ENCODE results near the gene RUBCNL.

DNA sequence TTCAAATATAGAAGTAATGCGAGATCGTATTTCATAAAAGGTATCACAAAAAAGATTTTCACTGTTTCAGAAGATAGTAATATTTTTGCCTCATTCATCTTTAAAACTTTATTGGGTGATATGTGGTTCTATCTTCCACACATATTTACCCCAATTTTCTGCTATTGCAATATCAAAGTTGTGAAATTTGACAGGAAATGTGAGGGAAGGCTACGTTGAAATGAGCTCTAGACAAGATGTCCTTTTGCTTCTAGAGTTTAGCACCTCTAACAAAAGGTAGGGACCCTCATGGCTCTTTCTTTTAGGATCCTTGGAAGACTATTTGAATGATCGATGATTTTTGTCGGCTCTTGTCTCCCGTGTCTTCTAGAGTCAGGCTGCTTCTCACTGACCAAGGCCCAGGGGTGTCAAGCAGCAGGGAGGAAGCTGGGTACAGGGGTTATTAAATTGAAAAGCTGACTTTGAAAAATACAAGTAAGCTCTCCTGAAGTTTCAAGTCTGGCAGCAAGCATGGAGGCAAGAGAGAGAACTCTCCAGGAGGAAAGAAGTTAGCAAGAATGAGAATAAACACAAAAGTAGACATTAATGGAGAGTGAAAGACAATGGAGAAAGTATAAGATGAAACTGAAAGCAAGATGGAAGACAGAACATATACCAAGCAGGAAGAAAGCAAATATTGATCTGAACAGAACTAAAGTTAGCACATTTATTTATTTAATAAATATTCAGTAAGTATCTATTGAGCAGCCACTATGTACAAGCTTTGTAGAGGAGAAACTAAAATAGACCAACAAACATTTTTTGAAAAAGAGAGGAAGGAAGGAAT lies 73.4 kb downstream of the RUBCNL start:
- TF ChIP-seq FOXJ3 (CRISPR knock-in tag; IDR thresholded peaks at IDR 0.05) (no peak), POLR2AphosphoS5 (IDR thresholded peaks at IDR 0.05; ENCODE audit: low read depth, low read length) (no peak), EZH2phosphoT487 (IDR thresholded peaks at IDR 0.05; ENCODE audit: borderline replicate concordance, low read depth) (no peak)
- TF ChIP-seq, protein P1, sequence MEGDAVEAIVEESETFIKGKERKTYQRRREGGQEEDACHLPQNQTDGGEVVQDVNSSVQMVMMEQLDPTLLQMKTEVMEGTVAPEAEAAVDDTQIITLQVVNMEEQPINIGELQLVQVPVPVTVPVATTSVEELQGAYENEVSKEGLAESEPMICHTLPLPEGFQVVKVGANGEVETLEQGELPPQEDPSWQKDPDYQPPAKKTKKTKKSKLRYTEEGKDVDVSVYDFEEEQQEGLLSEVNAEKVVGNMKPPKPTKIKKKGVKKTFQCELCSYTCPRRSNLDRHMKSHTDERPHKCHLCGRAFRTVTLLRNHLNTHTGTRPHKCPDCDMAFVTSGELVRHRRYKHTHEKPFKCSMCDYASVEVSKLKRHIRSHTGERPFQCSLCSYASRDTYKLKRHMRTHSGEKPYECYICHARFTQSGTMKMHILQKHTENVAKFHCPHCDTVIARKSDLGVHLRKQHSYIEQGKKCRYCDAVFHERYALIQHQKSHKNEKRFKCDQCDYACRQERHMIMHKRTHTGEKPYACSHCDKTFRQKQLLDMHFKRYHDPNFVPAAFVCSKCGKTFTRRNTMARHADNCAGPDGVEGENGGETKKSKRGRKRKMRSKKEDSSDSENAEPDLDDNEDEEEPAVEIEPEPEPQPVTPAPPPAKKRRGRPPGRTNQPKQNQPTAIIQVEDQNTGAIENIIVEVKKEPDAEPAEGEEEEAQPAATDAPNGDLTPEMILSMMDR (IDR thresholded peaks at IDR 0.05): no peak
- TF ChIP-seq, protein P2, sequence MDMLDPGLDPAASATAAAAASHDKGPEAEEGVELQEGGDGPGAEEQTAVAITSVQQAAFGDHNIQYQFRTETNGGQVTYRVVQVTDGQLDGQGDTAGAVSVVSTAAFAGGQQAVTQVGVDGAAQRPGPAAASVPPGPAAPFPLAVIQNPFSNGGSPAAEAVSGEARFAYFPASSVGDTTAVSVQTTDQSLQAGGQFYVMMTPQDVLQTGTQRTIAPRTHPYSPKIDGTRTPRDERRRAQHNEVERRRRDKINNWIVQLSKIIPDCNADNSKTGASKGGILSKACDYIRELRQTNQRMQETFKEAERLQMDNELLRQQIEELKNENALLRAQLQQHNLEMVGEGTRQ (IDR thresholded peaks at IDR 0.05; ENCODE audit: borderline replicate concordance, low read depth, low read length): no peak
